Nephron progenitor cell (in vitro differentiated cells): ENCODE measurements around the gene TMEM198.

Experiments used
- DNase-seq: peaks from one replicate; pipeline ENCODE4 v3.0.0; 2021
- H3K27ac Mint-ChIP-seq: 2 replicates; pipeline ENCODE4 v1.8.0; 2021; ENCODE audit warnings: mild to moderate bottlenecking, moderate library complexity, mixed read lengths
- H3K27me3 Mint-ChIP-seq: 2 replicates; pipeline ENCODE4 v1.8.0; 2021; ENCODE audit warnings: mild to moderate bottlenecking, low read depth, mixed read lengths; ENCODE audit not compliant: poor library complexity
- H3K36me3 Mint-ChIP-seq: 2 replicates; pipeline ENCODE4 v1.8.0; 2021; ENCODE audit warnings: low read depth, mixed read lengths
- H3K4me1 Mint-ChIP-seq: 2 replicates; pipeline ENCODE4 v1.8.0; 2021; ENCODE audit warnings: mixed read lengths
- H3K4me3 Mint-ChIP-seq: 2 replicates; pipeline ENCODE4 v1.8.0; 2021; ENCODE audit warnings: mild to moderate bottlenecking, moderate library complexity, mixed read lengths
- H3K9me3 Mint-ChIP-seq: 2 replicates; pipeline ENCODE4 v1.8.0; 2021; ENCODE audit warnings: mild to moderate bottlenecking, moderate library complexity, mixed read lengths
- TF ChIP-seq, protein P1 (sequence below): fragments of 200-600 bp; sonication (generic); IDR thresholded peaks from 2 replicates; pipeline ENCODE4 v1.5.0; 2021; ENCODE audit warnings: antibody characterized with exemption

Gene TMEM198

DNA sequence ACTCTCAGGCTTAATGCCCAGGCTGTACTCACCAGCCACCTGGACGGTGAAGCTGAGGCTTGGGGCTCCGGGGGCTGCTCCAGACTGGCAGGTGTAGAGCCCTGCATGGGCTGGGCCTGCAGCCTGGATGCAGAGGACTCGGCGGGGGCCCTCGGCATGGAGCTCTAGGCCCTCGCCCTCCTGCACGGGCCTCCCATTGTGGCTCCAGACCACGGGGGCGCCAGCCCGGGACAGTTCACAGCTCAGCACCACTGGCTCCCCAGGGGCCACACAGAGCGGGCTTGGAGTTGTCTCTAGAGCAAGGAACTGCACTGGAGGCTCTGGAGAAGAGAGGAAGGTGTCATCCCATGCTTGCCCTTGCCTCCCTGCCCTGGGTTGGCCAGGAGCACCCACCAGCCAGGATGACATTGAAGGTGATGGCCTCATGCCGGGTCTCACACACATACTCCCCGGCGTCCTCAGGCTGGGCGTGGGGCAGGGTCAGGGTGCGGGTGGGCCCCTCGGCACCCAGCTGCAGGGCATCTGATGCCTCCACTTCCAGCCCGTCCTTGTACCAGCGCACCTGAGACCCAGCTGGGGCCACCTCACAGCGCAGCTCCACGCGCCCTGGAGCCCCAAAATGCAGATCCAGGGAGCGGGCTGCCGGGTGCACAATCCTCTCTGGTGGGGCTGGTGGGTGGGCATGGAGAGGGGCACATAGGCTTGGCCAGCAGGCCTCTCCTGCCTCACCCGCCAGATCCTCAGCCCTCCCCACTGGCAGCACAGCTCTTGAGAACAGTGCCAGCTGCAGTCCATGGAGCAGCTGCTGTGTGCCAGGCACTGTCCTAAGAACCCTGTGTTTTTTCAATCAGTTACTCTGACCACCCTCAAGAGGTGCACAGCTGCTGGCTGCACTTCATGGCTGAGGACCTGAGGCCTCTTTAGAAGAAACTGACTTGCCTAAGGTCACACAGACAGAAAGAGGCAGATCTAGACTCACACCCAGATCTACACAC is 14.3 kb downstream of the TMEM198 start:
- TF ChIP-seq, protein P1, sequence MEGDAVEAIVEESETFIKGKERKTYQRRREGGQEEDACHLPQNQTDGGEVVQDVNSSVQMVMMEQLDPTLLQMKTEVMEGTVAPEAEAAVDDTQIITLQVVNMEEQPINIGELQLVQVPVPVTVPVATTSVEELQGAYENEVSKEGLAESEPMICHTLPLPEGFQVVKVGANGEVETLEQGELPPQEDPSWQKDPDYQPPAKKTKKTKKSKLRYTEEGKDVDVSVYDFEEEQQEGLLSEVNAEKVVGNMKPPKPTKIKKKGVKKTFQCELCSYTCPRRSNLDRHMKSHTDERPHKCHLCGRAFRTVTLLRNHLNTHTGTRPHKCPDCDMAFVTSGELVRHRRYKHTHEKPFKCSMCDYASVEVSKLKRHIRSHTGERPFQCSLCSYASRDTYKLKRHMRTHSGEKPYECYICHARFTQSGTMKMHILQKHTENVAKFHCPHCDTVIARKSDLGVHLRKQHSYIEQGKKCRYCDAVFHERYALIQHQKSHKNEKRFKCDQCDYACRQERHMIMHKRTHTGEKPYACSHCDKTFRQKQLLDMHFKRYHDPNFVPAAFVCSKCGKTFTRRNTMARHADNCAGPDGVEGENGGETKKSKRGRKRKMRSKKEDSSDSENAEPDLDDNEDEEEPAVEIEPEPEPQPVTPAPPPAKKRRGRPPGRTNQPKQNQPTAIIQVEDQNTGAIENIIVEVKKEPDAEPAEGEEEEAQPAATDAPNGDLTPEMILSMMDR = no peak
- H3K27me3 Mint-ChIP-seq = peaks cover 9% of the 10 kb centered on the region
- no peak overlapping the region for H3K27ac Mint-ChIP-seq
- H3K9me3 Mint-ChIP-seq = no peaks in the 10 kb centered on the region
- peaks cover 25% of the 10 kb centered on the region for H3K4me1 Mint-ChIP-seq
- H3K36me3 Mint-ChIP-seq = peaks cover 43% of the 10 kb centered on the region
- no peak overlapping the region for H3K4me3 Mint-ChIP-seq
- no peak for DNase-seq

DNA sequence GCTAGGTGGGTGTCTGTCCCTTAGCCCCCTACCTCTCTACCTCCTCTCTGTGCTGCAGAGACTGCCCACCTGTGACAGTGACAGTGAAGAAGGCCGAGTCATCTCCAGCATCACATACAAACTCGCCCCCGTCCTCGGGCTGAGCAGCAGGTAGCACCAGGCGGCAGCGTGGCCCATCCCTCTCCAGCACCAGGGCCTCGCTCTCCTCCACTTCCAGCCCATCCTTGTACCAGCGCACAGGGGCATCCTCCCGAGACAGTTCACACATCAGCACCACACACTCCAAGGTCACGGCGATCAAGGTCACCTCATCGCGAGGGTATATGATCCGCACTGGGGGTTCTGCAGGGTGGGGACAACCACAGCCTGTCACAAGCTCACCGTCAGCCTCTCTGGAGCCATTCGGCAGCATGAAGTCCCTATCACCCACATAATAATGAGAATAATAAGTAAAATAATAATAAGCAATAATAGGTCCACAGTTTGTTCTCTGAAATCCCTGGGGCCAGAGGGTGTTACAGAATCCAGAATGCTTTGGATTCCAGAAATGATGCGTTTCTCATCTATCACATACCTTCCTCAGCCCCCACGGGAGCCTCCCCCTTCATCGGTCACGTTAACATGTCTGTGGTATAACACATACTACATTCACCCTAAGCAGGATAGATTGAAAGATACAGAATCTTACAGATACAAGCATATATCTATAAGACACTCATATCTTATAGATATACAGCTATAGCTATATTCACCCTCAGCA is 15.5 kb downstream of the TMEM198 start:
- Mint-ChIP-seq H3K9me3 (no peaks in the 10 kb centered on the region), H3K4me3 (no peak overlapping the region), H3K27me3 (peaks cover 3% of the 10 kb centered on the region), H3K36me3 (peaks cover 50% of the 10 kb centered on the region), H3K4me1 (peaks cover 29% of the 10 kb centered on the region), H3K27ac (no peak overlapping the region)
- TF ChIP-seq, protein P1 = no peak
- no peak for DNase-seq

DNA sequence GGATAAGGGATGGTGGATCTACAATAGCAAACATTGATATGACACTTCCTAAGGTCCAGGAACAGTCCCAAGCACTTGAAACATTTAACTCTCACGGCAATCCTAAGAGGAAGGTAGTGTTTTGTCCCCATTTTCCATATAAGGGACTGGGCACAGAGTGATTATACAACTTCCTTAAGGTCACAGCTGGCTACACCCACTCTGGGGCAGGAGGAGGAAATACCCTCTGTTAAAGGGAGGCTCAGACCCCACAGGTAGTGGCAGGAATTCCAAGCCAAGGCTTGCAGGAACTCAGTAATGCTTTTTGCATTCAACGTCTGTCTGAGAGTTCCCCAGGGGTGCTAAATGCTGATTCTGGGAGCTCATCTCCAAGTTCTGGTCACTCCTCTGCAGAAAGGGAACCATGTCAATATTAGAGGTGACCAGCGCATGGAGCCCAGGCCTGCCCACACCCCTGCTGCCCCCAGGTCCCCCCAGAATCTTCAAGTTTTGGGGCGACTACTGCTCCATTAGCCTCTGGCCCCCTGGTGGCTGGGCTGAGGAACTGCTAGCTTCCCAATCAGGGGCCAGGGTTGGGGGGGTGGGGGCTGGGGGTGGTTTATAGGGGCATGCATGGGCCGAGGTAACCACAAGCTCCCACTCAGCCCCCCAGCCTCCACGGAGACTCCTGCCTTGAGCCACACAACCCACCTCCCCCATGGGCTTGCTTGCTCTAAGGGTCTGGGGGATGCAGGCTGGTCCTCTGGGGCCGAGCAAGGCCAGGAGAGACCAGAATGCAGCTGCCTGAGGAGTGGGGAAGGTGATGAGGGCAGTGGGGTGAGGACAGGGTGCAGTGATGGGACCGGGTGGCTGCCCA is 16.4 kb downstream of the TMEM198 start:
- Mint-ChIP-seq H3K27ac (peak overlapping the region; percentile 86), H3K4me3 (no peak overlapping the region), H3K4me1 (peaks cover 29% of the 10 kb centered on the region), H3K36me3 (peaks cover 54% of the 10 kb centered on the region), H3K9me3 (no peaks in the 10 kb centered on the region), H3K27me3 (peaks cover 3% of the 10 kb centered on the region)
- no peak for DNase-seq
- TF ChIP-seq, protein P1 = peak; percentile 70

DNA sequence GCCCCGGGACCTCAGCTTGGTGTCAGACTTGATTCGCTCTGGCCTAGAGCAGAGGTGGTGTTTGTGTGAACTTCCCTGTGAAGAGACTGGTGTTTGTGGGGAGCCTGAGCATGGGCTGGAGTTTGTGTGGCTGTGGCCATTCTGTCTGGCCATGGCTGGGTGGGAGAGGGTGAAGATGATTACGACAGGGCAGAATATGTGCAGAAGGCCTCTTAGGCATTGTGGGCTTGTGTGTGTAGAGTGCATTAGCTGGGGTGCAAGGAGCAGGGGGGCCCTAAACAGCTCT is 17.0 kb downstream of the TMEM198 start:
- Mint-ChIP-seq H3K4me3 (no peak overlapping the region), H3K9me3 (no peaks in the 10 kb centered on the region)

More for the DNA sequence above, 17.0 kb downstream of the TMEM198 start:
- H3K27me3 Mint-ChIP-seq = peaks cover 3% of the 10 kb centered on the region
- no peak for DNase-seq
- H3K36me3 Mint-ChIP-seq = peaks cover 54% of the 10 kb centered on the region
- TF ChIP-seq, protein P1 = no peak
- peaks cover 29% of the 10 kb centered on the region for H3K4me1 Mint-ChIP-seq
- H3K27ac Mint-ChIP-seq = peak overlapping the region; percentile 86
